Retinal pigment epithelial cell (primary cell): Measurements from ENCODE around the gene SAA4.
"Not testable (repeated sequence)": the region's sequence is repeated elsewhere in the genome, so short reads cannot be mapped to it uniquely, and the experiment has no call there.

Source experiments
- DNase-seq: peaks from one replicate; pipeline ENCODE4 v3.0.0-alpha.2; 2010; ENCODE audit warnings: low read depth
- H3K4me3 ChIP-seq: 2 replicates; pipeline ENCODE4 v1.5.1; 2011; ENCODE audit warnings: mild to moderate bottlenecking, low read length, control low read depth, moderate library complexity
- CTCF ChIP-seq: conservative IDR thresholded peaks from 2 replicates; pipeline ENCODE4 v1.5.1; 2011; ENCODE audit warnings: low read depth, low read length, control low read depth, inconsistent platforms

SAA4 gene

GRCh38 chr11:18270102-18270501 lies 33.5 kb upstream of the SAA4 start:
- no peak overlapping the region for H3K4me3 ChIP-seq
- DNase-seq, result no peak
- no peak for TF ChIP-seq CTCF

GRCh38 chr11:18269252-18269651 lies 32.6 kb upstream of the SAA4 start:
- not testable (repeated sequence) for DNase-seq, H3K4me3 ChIP-seq

GRCh38 chr11:18267335-18268133 lies 30.9 kb upstream of the SAA4 start:
- not testable (repeated sequence) for H3K4me3 ChIP-seq, DNase-seq

GRCh38 chr11:18265949-18266348 lies 29.3 kb upstream of the SAA4 start, which contains the start of gene SAA1:
TSS of gene SAA1 (plus strand) at chr11:18266264. CDS start at chr11:18266888, 624 bp downstream.
- no peak within 1 kb of the TSS for H3K4me3 ChIP-seq
- TF ChIP-seq CTCF, result no peak
- no peak for DNase-seq

GRCh38 chr11:18264677-18265555 lies 28.3 kb upstream of the SAA4 start:
- no peak overlapping the region for H3K4me3 ChIP-seq
- no peak for TF ChIP-seq CTCF
- DNase-seq, result no peak

GRCh38 chr11:18264035-18264434 lies 27.4 kb upstream of the SAA4 start:
- no peak overlapping the region for H3K4me3 ChIP-seq
- DNase-seq, result no peak
- no peak for TF ChIP-seq CTCF

- not testable (repeated sequence) for H3K4me3 ChIP-seq, DNase-seq
Measured at GRCh38 chr11:18262681-18263350, 26.2 kb upstream of the SAA4 start.

GRCh38 chr11:18261721-18262120 lies 25.1 kb upstream of the SAA4 start:
- DNase-seq, result no peak
- H3K4me3 ChIP-seq, result no peak overlapping the region
- no peak for TF ChIP-seq CTCF
